SK-N-SH (cell line): ENCODE results near the gene DCAF5. TPM values are rescaled to one million over a fixed set of nuclear protein-coding genes. Genes with fewer than 3 reads are reported as not detected.
A peak's percentile ranks its signal among the peaks of the same experiment; 100 is the strongest.

ENCODE experiments used
- CTCF ChIA-PET: fragments of 300-600, 350-600 bp; formaldehyde crosslinking; extraction: SDS; loops from one replicate; lab custom pipeline; 2021; lab: Yijun Ruan, JAX
- POLR2A ChIA-PET: fragments of 350-600 bp; sonication (Branson Sonifier 250); formaldehyde crosslinking; extraction: SDS; loops from one replicate; lab custom pipeline; 2020; ENCODE audit warnings: antibody characterized with exemption, inconsistent platforms; lab: Yijun Ruan, JAX
- DNase-seq: peaks from one replicate; pipeline ENCODE4 v3.0.0; 2012
- H2AFZ ChIP-seq: fragments of 200-600 bp; sonication (generic); 2 replicates; pipeline ENCODE4 v1.8.1; 2016; ENCODE audit warnings: antibody characterized with exemption, mild to moderate bottlenecking, low read depth
- H3F3A ChIP-seq: fragments of 200-600 bp; sonication (generic); replicated peaks from 2 replicates; pipeline ENCODE3; 2016; ENCODE audit warnings: antibody characterized with exemption, mild to moderate bottlenecking; ENCODE audit not compliant: insufficient read depth
- H3K27ac ChIP-seq, 2 experiments: fragments of 200-500 bp in 1 of 2; fragments of 200-600 bp in 1 of 2; sonication (Bioruptor generic) in 1 of 2; sonication (generic), shearing (Covaris generic) in 1 of 2; 2 replicates each; pipeline versions ENCODE4 v1.5.1 to v1.6.1; 2014 to 2016; ENCODE audit warnings: low read depth in 2 of 2, inconsistent platforms in 1 of 2, low read length in 1 of 2, mild to moderate bottlenecking in 1 of 2, mixed read lengths in 1 of 2
- H3K27me3 ChIP-seq: fragments of 200-600 bp; sonication (generic), shearing (Covaris generic); 2 replicates; pipeline ENCODE4 v1.6.1; 2016; ENCODE audit warnings: mixed run types; ENCODE audit not compliant: insufficient read depth
- H3K36me3 ChIP-seq, 2 experiments: fragments of 200-500 bp in 1 of 2; fragments of 200-600 bp in 1 of 2; sonication (Bioruptor generic) in 1 of 2; sonication (generic) in 1 of 2; replicated peaks in 1 of 2; 2 replicates each; pipeline versions ENCODE3 to v1.5.1; 2014 to 2016; ENCODE audit warnings: low read length in 1 of 2, mild to moderate bottlenecking in 1 of 2; ENCODE audit not compliant: insufficient read depth in 2 of 2, control insufficient read depth in 1 of 2
- H3K4me1 ChIP-seq, 2 experiments: fragments of 200-500 bp in 1 of 2; fragments of 200-600 bp in 1 of 2; sonication (Bioruptor generic) in 1 of 2; sonication (generic), shearing (Covaris generic) in 1 of 2; 2 replicates each; pipeline versions ENCODE4 v1.5.1 to v1.6.1; 2014 to 2016; ENCODE audit warnings: low read depth in 1 of 2, low read length in 1 of 2, mixed run types in 1 of 2; ENCODE audit not compliant: insufficient read depth in 2 of 2, control insufficient read depth in 1 of 2
- H3K4me2 ChIP-seq: fragments of 200-600 bp; sonication (generic), shearing (Covaris generic); 2 replicates; pipeline ENCODE4 v1.6.1; 2017; ENCODE audit warnings: mixed run types
- H3K4me3 ChIP-seq, 2 experiments: fragments of 200-500 bp in 1 of 2; fragments of 200-600 bp in 1 of 2; sonication (Bioruptor generic) in 1 of 2; sonication (generic), shearing (Covaris generic) in 1 of 2; 2 replicates each; pipeline versions ENCODE4 v1.5.1 to v1.8.1; 2014 to 2016; ENCODE audit warnings: low read depth in 2 of 2, inconsistent platforms in 1 of 2, low read length in 1 of 2, mild to moderate bottlenecking in 1 of 2, mixed read lengths in 1 of 2, moderate library complexity in 1 of 2
- H3K79me2 ChIP-seq: fragments of 200-600 bp; sonication (generic); 2 replicates; pipeline ENCODE4 v1.8.1; 2017; ENCODE audit warnings: mild to moderate bottlenecking; ENCODE audit not compliant: insufficient read depth
- H3K9ac ChIP-seq: fragments of 200-600 bp; sonication (generic); 2 replicates; pipeline ENCODE4 v1.6.1; 2017; ENCODE audit warnings: mixed run types
- H3K9me2 ChIP-seq: fragments of 200-600 bp; sonication (generic); 2 replicates; pipeline ENCODE4 v1.6.1; 2017; ENCODE audit warnings: mixed run types
- H3K9me3 ChIP-seq: fragments of 200-600 bp; sonication (generic); 2 replicates; pipeline ENCODE4 v1.6.1; 2017; ENCODE audit warnings: mixed run types, mild to moderate bottlenecking, moderate library complexity
- H4K20me1 ChIP-seq: fragments of 200-600 bp; sonication (generic); 2 replicates; pipeline ENCODE4 v1.6.1; 2017; ENCODE audit warnings: mild to moderate bottlenecking, mixed run types; ENCODE audit not compliant: insufficient read depth
- CHD2 ChIP-seq: fragments of 150-350 bp; IDR thresholded peaks from 2 replicates; pipeline ENCODE4 v1.6.1; 2018; ENCODE audit warnings: low read length; ENCODE audit not compliant: partially characterized antibody
- CTCF ChIP-seq: fragments of 200-600 bp; sonication (generic); IDR thresholded peaks from 2 replicates; pipeline ENCODE4 v1.6.1; 2017; ENCODE audit warnings: antibody characterized with exemption, mild to moderate bottlenecking, moderate library complexity
- ELF1 ChIP-seq: IDR thresholded peaks from 2 replicates; pipeline ENCODE4 v1.4.0; 2012
- EP300 ChIP-seq, 2 experiments: IDR thresholded peaks; 2 replicates each; pipeline versions ENCODE4 v1.4.0 to v1.6.1; 2012; ENCODE audit warnings: borderline replicate concordance in 1 of 2, low read depth in 1 of 2, low read length in 1 of 2
- EZH2phosphoT487 ChIP-seq: fragments of 200-600 bp; sonication (generic); IDR thresholded peaks from 2 replicates; pipeline ENCODE4 v1.6.1; 2017; ENCODE audit warnings: low read depth, mixed run types, mild to moderate bottlenecking, antibody characterized with exemption, moderate library complexity, borderline replicate concordance
- FOSL2 ChIP-seq: IDR thresholded peaks from 2 replicates; pipeline ENCODE4 v1.4.0; 2012; ENCODE audit warnings: low read depth, mild to moderate bottlenecking, moderate library complexity, borderline replicate concordance
- FOXJ3 ChIP-seq: sonication (generic); formaldehyde crosslinking; IDR thresholded peaks from 2 replicates; pipeline ENCODE4 v1.5.1; 2020; ENCODE audit warnings: mild to moderate bottlenecking, missing genetic modification reagents
- FOXM1 ChIP-seq: IDR thresholded peaks from 2 replicates; pipeline ENCODE4 v1.4.0; 2012; ENCODE audit warnings: low read depth, mild to moderate bottlenecking
- GABPA ChIP-seq: IDR thresholded peaks from 2 replicates; pipeline ENCODE4 v1.4.0; 2012; ENCODE audit warnings: low read depth, mild to moderate bottlenecking
- JUND ChIP-seq: IDR thresholded peaks from 2 replicates; pipeline ENCODE4 v1.4.0; 2012
- MEF2A ChIP-seq: IDR thresholded peaks from 2 replicates; pipeline ENCODE4 v1.4.0; 2012; ENCODE audit warnings: low read depth, borderline replicate concordance
- MXI1 ChIP-seq: IDR thresholded peaks from 2 replicates; pipeline ENCODE4 v1.6.1; 2012; ENCODE audit warnings: mild to moderate bottlenecking, low read depth, low read length, improper control_type of control experiment
- NFIC ChIP-seq: IDR thresholded peaks from 2 replicates; pipeline ENCODE4 v1.4.0; 2012; ENCODE audit warnings: borderline replicate concordance
- NRF1 ChIP-seq: IDR thresholded peaks from 2 replicates; pipeline ENCODE4 v1.6.1; 2012; ENCODE audit warnings: low read depth, mild to moderate bottlenecking, low read length
- PBX3 ChIP-seq: IDR thresholded peaks from 2 replicates; pipeline ENCODE4; 2012
- POLR2AphosphoS5 ChIP-seq: IDR thresholded peaks from 2 replicates; pipeline ENCODE4 v1.6.1; 2012; ENCODE audit warnings: low read depth, low read length
- RCOR1 ChIP-seq: fragments of 150-350 bp; IDR thresholded peaks from 2 replicates; pipeline ENCODE4 v1.6.1; 2017; ENCODE audit warnings: antibody characterized with exemption, low read length
- RFX5 ChIP-seq: IDR thresholded peaks from 2 replicates; pipeline ENCODE4 v1.6.1; 2012; ENCODE audit warnings: mild to moderate bottlenecking, improper control_type of control experiment, low read length
- RXRA ChIP-seq: IDR thresholded peaks from 2 replicates; pipeline ENCODE4 v1.4.0; 2012; ENCODE audit warnings: low read depth, mild to moderate bottlenecking, borderline replicate concordance
- SIN3A ChIP-seq: IDR thresholded peaks from 2 replicates; pipeline ENCODE4 v1.6.1; 2012; ENCODE audit warnings: low read depth, mild to moderate bottlenecking, low read length, moderate library complexity, borderline replicate concordance
- TAF1 ChIP-seq: IDR thresholded peaks from 2 replicates; pipeline ENCODE4 v1.6.1; 2012; ENCODE audit warnings: low read depth, mild to moderate bottlenecking, low read length, moderate library complexity, borderline replicate concordance
- TCF12 ChIP-seq: IDR thresholded peaks from 2 replicates; pipeline ENCODE4 v1.4.0; 2012
- TEAD4 ChIP-seq: IDR thresholded peaks from 2 replicates; pipeline ENCODE4 v1.4.0; 2012; ENCODE audit warnings: mild to moderate bottlenecking, borderline replicate concordance; ENCODE audit not compliant: insufficient read depth
- USF2 ChIP-seq: fragments of 150-350 bp; IDR thresholded peaks from 2 replicates; pipeline ENCODE4 v1.6.1; 2017; ENCODE audit warnings: antibody characterized with exemption, low read length, low read depth, borderline replicate concordance
- YY1 ChIP-seq: IDR thresholded peaks from 2 replicates; pipeline ENCODE4 v1.4.0; 2012; ENCODE audit warnings: low read depth, mild to moderate bottlenecking
- ZBTB33 ChIP-seq: IDR thresholded peaks from 2 replicates; pipeline ENCODE4 v1.4.0; 2012; ENCODE audit warnings: low read depth, borderline replicate concordance
- WGBS: methylation state at CpG from one replicate; pipeline ENCODE4 v1.1.6; 2017; ENCODE audit warnings: low lambda C conversion rate; 5-methylcytosine and 5-hydroxymethylcytosine counted together
- polyA plus RNA-seq, 3 experiments: library from polyadenylated mRNA; depleted of rRNA; stranded (reverse); fragments of >200 nt; gene quantifications; 2 replicates each; pipeline ENCODE4 v1.2.3, GENCODE V29; 2012

The DCAF5 gene
- polyA plus RNA-seq, 1 of the 3 experiments (the other 2 are of a cell fraction) = 26.7 TPM

- peak overlapping the region; percentile 62 for H3K9ac ChIP-seq
- peaks cover 35% of the 10 kb centered on the region for H3F3A ChIP-seq
- H3K4me2 ChIP-seq = peak overlapping the region; percentile 45
- H2AFZ ChIP-seq = no peak overlapping the region
- no peaks in the 10 kb centered on the region; the same call in 1 of the 2 replicates for H3K79me2 ChIP-seq
- peak overlapping the region; percentile 67 to 96; a peak in 3 of 4 replicates for H3K27ac ChIP-seq
- no peak overlapping the region for H3K4me3 ChIP-seq
- H3K36me3 ChIP-seq = peaks cover 13 to 21% of the 10 kb centered on the region in 2 experiments
- no peaks in the 10 kb centered on the region for H3K9me2 ChIP-seq
- ChIA-PET POLR2A (no interaction called here), CTCF (interaction anchor here (0.7 to 1.5 kb wide), 7 partner anchors 10 to 168 kb away, joined by 3 to 7 read pairs (median 3); no protein-coding TSS in a partner anchor)
- DNase-seq = no peak
- TF ChIP-seq CTCF (no peak), TEAD4 (peak; percentile 75; the same call in 1 of the 2 replicates), ELF1 (no peak), TCF12 (peak; percentile 43; the same call in 1 of the 2 replicates), MEF2A (peak; percentile 97), EZH2phosphoT487 (no peak), RCOR1 (no peak), ZBTB33 (no peak), NRF1 (no peak), GABPA (no peak), RXRA (peak; percentile 50; the same call in 1 of the 2 replicates), SIN3A (0 out of 2 replicates have a peak, but pooled peaks have one; percentile 25), PBX3 (peak; percentile 54), FOXJ3 (CRISPR knock-in tag) (no peak), TAF1 (no peak), CHD2 (no peak), RFX5 (no peak), NFIC (peak; percentile 69), FOSL2 (peak; percentile 35; the same call in 1 of the 2 replicates), YY1 (no peak), POLR2AphosphoS5 (no peak), USF2 (no peak), FOXM1 (peak; percentile 52; the same call in 1 of the 2 replicates), MXI1 (no peak), EP300 (IDR thresholded peaks at IDR 0.05; ENCODE audit: borderline replicate concordance in 1 of 2, low read depth in 1 of 2, low read length in 1 of 2) (peak in 1 of 2 experiments; percentile 59; a peak in 2 of 4 replicates), JUND (peak; percentile 54)
- H3K9me3 ChIP-seq = no peaks in the 10 kb centered on the region
- no peaks in the 10 kb centered on the region for H3K27me3 ChIP-seq
- 12% methylated on average over 4 of the region's 4 CpGs for WGBS
- no peaks in the 10 kb centered on the region for H4K20me1 ChIP-seq
- peaks cover 3 to 20% of the 10 kb centered on the region in 2 experiments; a peak in 3 of 4 replicates for H3K4me1 ChIP-seq
Measured at GRCh38 chr14:69079188-69079742, 73.7 kb downstream of the DCAF5 start.
